A549 (cell line): ENCODE measurements around the gene KIAA0232. TPM values are rescaled to one million over a fixed set of nuclear protein-coding genes. Genes with fewer than 3 reads are reported as not detected.

Source experiments
- ATAC-seq, 2 experiments: fragments of 200-7000 bp in 1 of 2; fragments of >200 bp in 1 of 2; cut with Nextera tagmentation in 1 of 2; cut with Tn5 transposase in 1 of 2; 3 replicates each; pipeline versions ENCODE4 v1.8.0 to v1.9.1; 2018 to 2020; ENCODE audit warnings: mild to moderate bottlenecking in 1 of 2, moderate library complexity in 1 of 2
- CTCF ChIA-PET: fragments of 300-600 bp; sonication (Branson Sonifier 250); formaldehyde crosslinking; extraction: SDS; loops from one replicate; lab custom pipeline; 2021; ENCODE audit warnings: antibody characterized with exemption, inconsistent platforms; lab: Yijun Ruan, JAX
- POLR2A ChIA-PET: fragments of 350-600 bp; formaldehyde crosslinking; extraction: SDS; loops from one replicate; lab custom pipeline; 2021; ENCODE audit warnings: antibody characterized with exemption, inconsistent platforms; lab: Yijun Ruan, JAX
- DNase-seq, 2 experiments: peaks; one replicate each; pipeline versions ENCODE4 v3.0.0 to v3.0.0-alpha.2; 2011 to 2016; ENCODE audit warnings: low read depth in 1 of 2, low spot score in 1 of 2
- FAIRE-seq: peaks from 2 replicates; lab custom pipeline; 2011; peaks lifted over from hg19 to GRCh38; lab: Jason Lieb, UNC
- H3K27ac ChIP-seq, 2 experiments: fragments of >200 bp; sonication (Bioruptor Twin); formaldehyde crosslinking; 3 replicates each; pipeline ENCODE4 v1.5.1; 2016 to 2017
- H3K4me1 ChIP-seq: fragments of >200 bp; sonication (Bioruptor Twin); formaldehyde crosslinking; 3 replicates; pipeline ENCODE4 v1.6.1; 2016
- H3K4me2 ChIP-seq: fragments of >200 bp; sonication (Bioruptor Twin); formaldehyde crosslinking; 3 replicates; pipeline ENCODE4 v1.6.1; 2016
- H3K4me3 ChIP-seq: fragments of >200 bp; sonication (Bioruptor Twin); formaldehyde crosslinking; 3 replicates; pipeline ENCODE4 v1.5.1; 2016
- H3K9me3 ChIP-seq: fragments of >200 bp; sonication (Bioruptor Twin); formaldehyde crosslinking; 3 replicates; pipeline ENCODE4 v1.6.1; 2016
- ATOH8 ChIP-seq: fragments of 250-450 bp; sonication (Bioruptor Pico); IDR thresholded peaks from 2 replicates; pipeline ENCODE4 v1.5.0; 2020; ENCODE audit warnings: low read depth, mild to moderate bottlenecking, moderate library complexity
- CBX8 ChIP-seq: fragments of 200-600 bp; sonication (generic); IDR thresholded peaks from 2 replicates; pipeline ENCODE4 v1.6.1; 2016
- ELK1 ChIP-seq: fragments of 150-350 bp; IDR thresholded peaks from 2 replicates; pipeline ENCODE4 v1.6.1; 2014; ENCODE audit warnings: low read depth, mild to moderate bottlenecking, low read length
- EP300 ChIP-seq, 2 experiments: fragments of >200 bp; sonication (Bioruptor Twin); formaldehyde crosslinking; IDR thresholded peaks; 2 replicates in 1 of 2; 3 replicates in 1 of 2; pipeline ENCODE4 v1.6.1; 2016 to 2017
- ESRRA ChIP-seq: fragments of 150-350 bp; IDR thresholded peaks from 2 replicates; pipeline ENCODE4 v1.6.1; 2014; ENCODE audit warnings: mild to moderate bottlenecking, low read length, borderline replicate concordance
- FOSB ChIP-seq: fragments of 250-450 bp; sonication (Bioruptor Pico); IDR thresholded peaks from 2 replicates; pipeline ENCODE4 v1.5.0; 2020; ENCODE audit warnings: mild to moderate bottlenecking, moderate library complexity
- HDAC2 ChIP-seq: fragments of 200-600 bp; sonication (generic); IDR thresholded peaks from 2 replicates; pipeline ENCODE4 v1.6.1; 2016
- HEYL ChIP-seq: fragments of 250-450 bp; sonication (Bioruptor Pico); IDR thresholded peaks from 2 replicates; pipeline ENCODE4 v1.8.0; 2021; ENCODE audit warnings: mild to moderate bottlenecking, moderate library complexity
- HMGXB4 ChIP-seq: fragments of 250-450 bp; sonication (Bioruptor Pico); IDR thresholded peaks from 2 replicates; pipeline ENCODE4 v1.5.0; 2021; ENCODE audit warnings: mild to moderate bottlenecking, moderate library complexity, borderline replicate concordance
- HOXA7 ChIP-seq: fragments of 250-450 bp; sonication (Bioruptor Pico); IDR thresholded peaks from 2 replicates; pipeline ENCODE4 v1.5.0; 2020; ENCODE audit warnings: mild to moderate bottlenecking, moderate library complexity
- HOXB5 ChIP-seq: fragments of 250-450 bp; sonication (Bioruptor Pico); IDR thresholded peaks from 2 replicates; pipeline ENCODE4 v1.5.0; 2020; ENCODE audit warnings: mild to moderate bottlenecking, moderate library complexity
- JUN ChIP-seq, 2 experiments: fragments of >200 bp; sonication (Bioruptor Twin); formaldehyde crosslinking; IDR thresholded peaks; 2 replicates in 1 of 2; 3 replicates in 1 of 2; pipeline ENCODE4 v1.6.1; 2016 to 2017
- JUNB ChIP-seq: fragments of >200 bp; sonication (Bioruptor Twin); formaldehyde crosslinking; IDR thresholded peaks from 2 replicates; pipeline ENCODE4 v1.6.1; 2016
- MAZ ChIP-seq: fragments of 150-350 bp; IDR thresholded peaks from 2 replicates; pipeline ENCODE4 v1.6.1; 2014; ENCODE audit warnings: antibody characterized with exemption, low read depth, low read length, borderline replicate concordance
- RARB ChIP-seq: fragments of 250-450 bp; sonication (Bioruptor Pico); IDR thresholded peaks from 2 replicates; pipeline ENCODE4 v1.8.0; 2021; ENCODE audit warnings: mild to moderate bottlenecking, moderate library complexity
- SMC3 ChIP-seq: fragments of >200 bp; sonication (Bioruptor Twin); formaldehyde crosslinking; IDR thresholded peaks from 3 replicates; pipeline ENCODE4 v1.6.1; 2018; ENCODE audit warnings: inconsistent platforms
- TP53 ChIP-seq: fragments of 250-450 bp; sonication (Bioruptor Pico); IDR thresholded peaks from 2 replicates; pipeline ENCODE4 v1.5.0; 2021; ENCODE audit warnings: mild to moderate bottlenecking, moderate library complexity
- ZNF302 ChIP-seq: fragments of 250-450 bp; sonication (Bioruptor Pico); IDR thresholded peaks from 2 replicates; pipeline ENCODE4 v1.9.0; 2021; ENCODE audit warnings: inconsistent platforms, mild to moderate bottlenecking, moderate library complexity
- WGBS: methylation state at CpG from one replicate; pipeline ENCODE4 v1.1.6; 2017; ENCODE audit errors: missing lambda C conversion rate; 5-methylcytosine and 5-hydroxymethylcytosine counted together
- polyA plus RNA-seq, 4 experiments: library from polyadenylated mRNA; depleted of rRNA in 3 of 4; stranded (reverse); fragments of >200 nt; fragmentation: RNase III in 1 of 4; extraction: RNeasy Plus Mini Kit Qiagen cat#74134 plus additional on column Dnase treatment in 1 of 4; gene quantifications; 2 replicates in 3 of 4; 3 replicates in 1 of 4; pipeline ENCODE4 v1.2.3, GENCODE V29; 2011 to 2017

KIAA0232 gene
- polyA plus RNA-seq, 2 of the 4 experiments (the other 2 are of a cell fraction), result 9.3 to 21.5 TPM

- DNase-seq (no peak), ATAC-seq (no peak), FAIRE-seq (no peak)
- H3K4me2 ChIP-seq, result no peak overlapping the region
- H3K4me1 ChIP-seq, result peaks cover 55% of the 10 kb centered on the region
- ChIA-PET CTCF (interaction anchor here (1.5 kb wide), 1 partner anchor 70 kb away, joined by 3 read pairs; no protein-coding TSS in a partner anchor), POLR2A (no interaction called here)
- 93% methylated on average over 8 of the region's 8 CpGs for WGBS
- H3K4me3 ChIP-seq, result no peak overlapping the region
- no peaks in the 10 kb centered on the region for H3K9me3 ChIP-seq
- H3K27ac ChIP-seq, result no peak overlapping the region
- TF ChIP-seq HEYL (CRISPR knock-in tag) (no peak), RARB (no peak), SMC3 (no peak), ESRRA (no peak), ATOH8 (CRISPR knock-in tag) (no peak), ELK1 (no peak), HDAC2 (no peak), FOSB (CRISPR knock-in tag) (no peak), HMGXB4 (CRISPR knock-in tag) (no peak), HOXB5 (CRISPR knock-in tag) (no peak), HOXA7 (CRISPR knock-in tag) (no peak), TP53 (CRISPR knock-in tag) (no peak), JUN (IDR thresholded peaks at IDR 0.05) (no peak), MAZ (no peak), JUNB (no peak), ZNF302 (CRISPR knock-in tag) (no peak)
Observed at GRCh38 chr4:6804082-6804752, 21.7 kb downstream of the KIAA0232 start.

- DNase-seq (no peak), ATAC-seq (no peak), FAIRE-seq (no peak)
- WGBS, result 79% methylated on average over 5 of the region's 5 CpGs
- Histone ChIP-seq H3K4me2 (peak overlapping the region; percentile 56), H3K4me3 (no peak overlapping the region), H3K27ac (peak overlapping the region in 1 of 2 experiments; percentile 49; a peak in 2 of 6 replicates)
- ChIA-PET POLR2A (interaction anchor here (1.6 kb wide), 1 partner anchor 23 kb away, joined by 3 read pairs; no protein-coding TSS in a partner anchor), CTCF (interaction anchor here (0.7 to 1.1 kb wide), 3 partner anchors 66 to 143 kb away, joined by 3 read pairs; no protein-coding TSS in a partner anchor)
- TF ChIP-seq MAZ, result no peak
- TF ChIP-seq EP300 (IDR thresholded peaks at IDR 0.05), result no peak
- no peak for TF ChIP-seq CBX8
- TF ChIP-seq, all 56 proteins: peak for 0
- H3K9me3 ChIP-seq, result no peaks in the 10 kb centered on the region
- peaks cover 50% of the 10 kb centered on the region for H3K4me1 ChIP-seq
Observed at GRCh38 chr4:6806924-6807626, 24.5 kb downstream of the KIAA0232 start.

GRCh38 chr4:6808259-6808658 is 25.7 kb downstream of the KIAA0232 start:
- no peak for DNase-seq
- TF ChIP-seq SMC3, result no peak
- TF ChIP-seq, all 56 proteins: peak for 0
- 95% methylated on average over 2 of the region's 2 CpGs for WGBS
- no peak overlapping the region for H3K4me2 ChIP-seq
- peaks cover 40% of the 10 kb centered on the region for H3K4me1 ChIP-seq
- ATAC-seq (no peak), FAIRE-seq (no peak)
- H3K4me3 ChIP-seq, result no peak overlapping the region
- CTCF ChIA-PET, result no interaction called here
- H3K9me3 ChIP-seq, result no peaks in the 10 kb centered on the region
- no peak overlapping the region for H3K27ac ChIP-seq
- POLR2A ChIA-PET, result no interaction called here
